Endothelial cell of umbilical vein (primary cell): ENCODE data around the gene SPA17.

Experiments
- CTCF ChIP-seq, 2 donors: IDR thresholded peaks; 1 replicate in 1 of 2; 2 replicates in 1 of 2; pipeline ENCODE4 v1.5.1; 2011; ENCODE audit warnings: low read length in 2 of 2, mild to moderate bottlenecking in 2 of 2, moderate library complexity in 2 of 2, control low read depth in 1 of 2, inconsistent platforms in 1 of 2, low read depth in 1 of 2; ENCODE audit not compliant: insufficient read depth in 1 of 2; ENCODE audit errors: extremely low read depth in 1 of 2
- EZH2 ChIP-seq: IDR thresholded peaks from 2 replicates; pipeline ENCODE4 v1.6.1; 2012; ENCODE audit warnings: borderline replicate concordance, low read depth, mild to moderate bottlenecking, moderate library complexity, low read length, inconsistent platforms; ENCODE audit not compliant: severe bottlenecking
- FOS ChIP-seq: IDR thresholded peaks from 2 replicates; pipeline ENCODE4 v1.6.1; 2011; ENCODE audit warnings: mild to moderate bottlenecking, low read length, moderate library complexity, borderline replicate concordance; ENCODE audit not compliant: insufficient read depth
- POLR2A ChIP-seq: IDR thresholded peaks from 2 replicates; pipeline ENCODE4 v1.6.1; 2012; ENCODE audit warnings: low read depth, mild to moderate bottlenecking, control low read depth, low read length

GRCh38 chr11:124678416-124678815 is 4.7 kb downstream of the SPA17 start:
- TF ChIP-seq CTCF (IDR thresholded peaks at IDR 0.05; ENCODE audit: extremely low read depth in 1 of 2, insufficient read depth in 1 of 2, low read depth in 1 of 2, low read length in 2 of 2) = no peak
- no peak for TF ChIP-seq POLR2A
- TF ChIP-seq EZH2 = no peak
- TF ChIP-seq FOS = no peak
